ENCODE data around the gene NPVF.

Gene NPVF

GRCh38 chr7:25228386-25228785 is at the start of gene NPVF:
NPVF (minus strand) TSS chr7:25228486; CDS start chr7:25228439, 47 bp downstream.
- DNase-seq (ENCODE audit: low read depth in 3 of 3) = no peak

GRCh38 chr7:25272265-25272664 is 44.0 kb upstream of the NPVF start:
- no peak for DNase-seq (ENCODE audit: low read depth in 3 of 3)

- no peak for DNase-seq (ENCODE audit: low read depth in 3 of 3)
Measured at GRCh38 chr7:25263337-25263736, 35.1 kb upstream of the NPVF start.

GRCh38 chr7:25262586-25262985 is 34.3 kb upstream of the NPVF start:
- DNase-seq (ENCODE audit: low read depth in 3 of 3) = no peak

GRCh38 chr7:25261545-25262140 is 33.4 kb upstream of the NPVF start:
- DNase-seq (ENCODE audit: low read depth in 3 of 3) = no peak

- no peak for DNase-seq (ENCODE audit: low read depth in 3 of 3)
Measured at GRCh38 chr7:25260862-25261494, 32.7 kb upstream of the NPVF start.

- peak; percentile 49 to 55 (median 53) for DNase-seq (ENCODE audit: low read depth in 3 of 3)
Measured at GRCh38 chr7:25259487-25260243, 31.4 kb upstream of the NPVF start.

GRCh38 chr7:25256333-25256819 is 28.1 kb upstream of the NPVF start:
- no peak for DNase-seq (ENCODE audit: low read depth in 3 of 3)

- no peak for DNase-seq (ENCODE audit: low read depth in 3 of 3)
Measured at GRCh38 chr7:25255611-25256332, 27.5 kb upstream of the NPVF start.

GRCh38 chr7:25254604-25255003 is 26.3 kb upstream of the NPVF start:
- no peak for DNase-seq (ENCODE audit: low read depth in 3 of 3)

GRCh38 chr7:25253714-25254113 is 25.4 kb upstream of the NPVF start:
- no peak for DNase-seq (ENCODE audit: low read depth in 3 of 3)

- no peak for DNase-seq (ENCODE audit: low read depth in 3 of 3)
Measured at GRCh38 chr7:25250386-25250785, 22.1 kb upstream of the NPVF start.

GRCh38 chr7:25249772-25250171 is 21.5 kb upstream of the NPVF start:
- DNase-seq (ENCODE audit: low read depth in 3 of 3) = no peak

GRCh38 chr7:25246306-25246705 is 18.0 kb upstream of the NPVF start:
- no peak for DNase-seq (ENCODE audit: low read depth in 3 of 3)

- DNase-seq (ENCODE audit: low read depth in 3 of 3) = no peak
Measured at GRCh38 chr7:25244254-25245033, 16.2 kb upstream of the NPVF start.

- no peak for DNase-seq (ENCODE audit: low read depth in 3 of 3)
Measured at GRCh38 chr7:25242678-25243077, 14.4 kb upstream of the NPVF start.

GRCh38 chr7:25240896-25241295 is 12.6 kb upstream of the NPVF start:
- DNase-seq (ENCODE audit: low read depth in 3 of 3) = no peak

GRCh38 chr7:25240340-25240739 is 12.1 kb upstream of the NPVF start:
- no peak for DNase-seq (ENCODE audit: low read depth in 3 of 3)

GRCh38 chr7:25239888-25240287 is 11.6 kb upstream of the NPVF start:
- no peak for DNase-seq (ENCODE audit: low read depth in 3 of 3)

- DNase-seq (ENCODE audit: low read depth in 3 of 3) = no peak
Measured at GRCh38 chr7:25238066-25238725, 9.9 kb upstream of the NPVF start.

- DNase-seq (ENCODE audit: low read depth in 3 of 3) = no peak
Measured at GRCh38 chr7:25235471-25235870, 7.2 kb upstream of the NPVF start.
